GM21390 (cell line): ENCODE measurements around the gene MAPK1IP1L.
"Not testable (repeated sequence)": the region's sequence is repeated elsewhere in the genome, so short reads cannot be mapped to it uniquely, and the experiment has no call there.

Experiments
- ATAC-seq: cut with Tn5 transposase; IDR thresholded peaks from one replicate; pipeline ENCODE4 v1.9.1; 2021; ENCODE audit not compliant: unreplicated experiment

Gene MAPK1IP1L

GRCh38 chr14:55053500-55053899 lies 2.1 kb downstream of the MAPK1IP1L start:
- no peak for ATAC-seq

DNA sequence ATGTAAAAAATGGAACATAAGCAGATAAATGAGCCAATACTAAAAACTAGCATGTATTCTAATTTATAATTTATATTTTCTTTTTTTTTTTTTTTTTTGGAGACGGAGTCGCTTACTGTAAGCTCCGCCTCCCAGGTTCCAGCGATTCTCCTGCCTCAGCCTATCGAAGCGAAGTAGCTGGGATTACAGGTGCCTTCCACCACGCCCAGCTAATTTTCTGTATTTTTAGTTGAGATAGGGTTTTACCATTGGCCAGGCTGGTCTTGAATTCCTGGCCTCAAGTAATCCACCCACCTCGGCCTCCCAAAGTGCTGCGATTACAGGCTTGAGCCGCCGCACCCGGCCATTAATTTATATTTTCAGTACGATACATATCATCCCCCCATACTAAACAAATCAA lies 2.7 kb downstream of the MAPK1IP1L start:
- ATAC-seq: no peak

GRCh38 chr14:55057919-55058318 lies 6.5 kb downstream of the MAPK1IP1L start:
- no peak for ATAC-seq

GRCh38 chr14:55059333-55059732 lies 7.9 kb downstream of the MAPK1IP1L start:
- ATAC-seq: no peak

DNA sequence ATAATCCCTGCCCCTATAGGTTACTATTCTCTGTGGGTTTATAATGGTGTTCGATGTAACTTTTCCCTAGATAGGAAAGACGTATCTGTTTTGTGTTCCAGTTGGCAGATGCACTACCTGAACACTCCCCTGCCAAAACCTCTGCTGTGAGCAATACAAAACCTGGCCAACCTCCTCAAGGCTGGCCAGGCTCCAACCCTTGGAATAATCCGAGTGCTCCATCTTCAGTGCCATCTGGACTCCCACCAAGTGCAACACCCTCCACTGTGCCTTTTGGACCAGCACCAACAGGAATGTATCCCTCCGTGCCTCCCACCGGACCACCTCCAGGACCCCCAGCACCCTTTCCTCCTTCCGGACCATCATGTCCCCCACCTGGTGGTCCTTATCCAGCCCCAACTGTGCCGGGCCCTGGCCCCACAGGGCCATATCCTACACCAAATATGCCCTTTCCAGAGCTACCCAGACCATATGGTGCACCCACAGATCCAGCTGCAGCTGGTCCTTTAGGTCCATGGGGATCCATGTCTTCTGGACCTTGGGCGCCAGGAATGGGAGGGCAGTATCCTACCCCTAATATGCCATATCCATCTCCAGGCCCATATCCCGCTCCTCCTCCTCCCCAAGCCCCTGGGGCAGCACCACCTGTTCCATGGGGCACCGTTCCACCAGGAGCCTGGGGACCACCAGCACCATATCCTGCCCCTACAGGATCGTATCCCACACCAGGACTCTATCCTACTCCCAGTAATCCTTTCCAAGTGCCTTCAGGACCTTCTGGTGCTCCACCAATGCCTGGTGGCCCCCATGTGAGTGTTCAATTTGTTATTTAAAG lies 11.3 kb downstream of the MAPK1IP1L start:
- ATAC-seq: no peak

GRCh38 chr14:55064896-55065295 lies 13.4 kb downstream of the MAPK1IP1L start:
- not testable (repeated sequence) for ATAC-seq

DNA sequence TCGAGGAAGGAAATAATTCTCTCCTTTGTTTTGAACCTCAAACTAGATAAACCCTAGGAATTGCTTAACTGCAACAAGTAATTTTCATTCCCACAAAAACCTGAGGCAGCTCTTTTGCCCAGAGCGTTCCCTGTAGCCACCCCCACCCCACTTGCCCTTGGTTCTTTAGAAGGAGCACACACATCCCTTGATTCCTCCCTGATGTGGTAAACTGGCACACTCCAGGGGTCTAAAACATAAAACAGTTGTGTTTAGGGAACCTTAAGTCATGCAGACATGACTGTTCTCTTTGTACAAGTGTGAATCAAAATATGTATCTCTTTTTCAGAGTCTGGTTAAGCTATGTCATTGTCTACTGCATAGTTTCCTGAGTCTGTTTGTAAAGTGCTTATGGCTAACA lies 14.0 kb downstream of the MAPK1IP1L start:
- ATAC-seq: no peak

- peak; percentile 39 for ATAC-seq
Observed at GRCh38 chr14:55066223-55066622, 14.8 kb downstream of the MAPK1IP1L start.

GRCh38 chr14:55070981-55071411 lies 19.5 kb downstream of the MAPK1IP1L start:
- ATAC-seq: no peak

DNA sequence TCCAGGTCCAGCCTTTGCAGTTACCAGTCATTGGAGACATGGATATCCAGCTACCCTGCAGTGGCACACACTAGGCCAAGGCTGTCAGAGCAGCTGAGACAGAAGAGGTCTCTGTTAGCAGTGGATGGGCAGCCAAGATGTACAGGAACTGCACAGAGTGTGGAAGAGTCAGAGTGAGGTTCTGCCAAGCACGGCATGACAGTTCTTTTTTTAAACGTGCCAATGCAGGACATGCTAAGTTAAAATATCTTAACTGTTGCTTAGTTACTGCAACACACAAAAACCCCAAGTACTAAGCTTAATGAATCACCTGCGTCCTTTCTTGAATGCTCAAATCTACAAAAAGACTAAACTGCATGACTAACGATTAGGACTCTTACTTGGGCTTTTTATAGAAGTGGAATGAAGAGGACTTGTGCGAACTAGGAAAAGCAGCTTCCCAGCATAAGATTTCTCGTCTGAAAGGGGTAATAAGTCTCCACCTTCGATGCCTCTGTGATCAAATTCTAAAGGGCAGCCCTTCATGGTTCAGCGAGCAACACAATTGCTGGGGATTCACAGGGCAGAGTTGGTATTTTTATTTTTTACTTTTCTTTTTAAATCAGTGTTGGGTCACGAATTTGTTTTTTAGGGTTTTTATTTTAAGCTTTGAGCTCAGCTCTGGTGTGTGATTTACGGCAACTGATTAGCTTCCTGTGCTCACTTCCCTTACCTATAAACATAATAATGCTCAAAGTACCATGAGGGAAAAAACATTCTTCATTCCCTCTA lies 20.6 kb downstream of the MAPK1IP1L start:
- ATAC-seq: peak; percentile 32

GRCh38 chr14:55073856-55074255 lies 22.4 kb downstream of the MAPK1IP1L start:
- ATAC-seq: no peak

DNA sequence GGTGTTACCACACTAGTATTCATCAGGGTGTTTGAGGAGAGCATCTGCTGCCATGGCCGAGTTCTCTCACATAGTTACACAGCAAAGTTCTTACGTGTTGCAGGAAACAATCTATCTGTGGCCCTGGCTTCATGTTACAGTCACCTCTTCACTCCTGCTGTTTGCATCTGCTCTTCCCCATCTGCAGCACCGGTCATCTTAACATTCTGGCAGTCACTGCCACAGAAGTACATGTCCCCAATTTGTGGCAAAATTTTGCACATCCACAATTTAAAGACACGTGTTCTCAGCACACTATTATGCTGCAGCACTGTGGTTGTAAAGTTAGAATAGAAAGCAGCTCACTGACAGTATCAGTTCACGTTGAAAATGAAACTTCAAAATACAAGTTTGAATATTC lies 23.2 kb downstream of the MAPK1IP1L start:
- peak; percentile 53 for ATAC-seq

- ATAC-seq: no peak
Observed at GRCh38 chr14:55075628-55076175, 24.3 kb downstream of the MAPK1IP1L start.

DNA sequence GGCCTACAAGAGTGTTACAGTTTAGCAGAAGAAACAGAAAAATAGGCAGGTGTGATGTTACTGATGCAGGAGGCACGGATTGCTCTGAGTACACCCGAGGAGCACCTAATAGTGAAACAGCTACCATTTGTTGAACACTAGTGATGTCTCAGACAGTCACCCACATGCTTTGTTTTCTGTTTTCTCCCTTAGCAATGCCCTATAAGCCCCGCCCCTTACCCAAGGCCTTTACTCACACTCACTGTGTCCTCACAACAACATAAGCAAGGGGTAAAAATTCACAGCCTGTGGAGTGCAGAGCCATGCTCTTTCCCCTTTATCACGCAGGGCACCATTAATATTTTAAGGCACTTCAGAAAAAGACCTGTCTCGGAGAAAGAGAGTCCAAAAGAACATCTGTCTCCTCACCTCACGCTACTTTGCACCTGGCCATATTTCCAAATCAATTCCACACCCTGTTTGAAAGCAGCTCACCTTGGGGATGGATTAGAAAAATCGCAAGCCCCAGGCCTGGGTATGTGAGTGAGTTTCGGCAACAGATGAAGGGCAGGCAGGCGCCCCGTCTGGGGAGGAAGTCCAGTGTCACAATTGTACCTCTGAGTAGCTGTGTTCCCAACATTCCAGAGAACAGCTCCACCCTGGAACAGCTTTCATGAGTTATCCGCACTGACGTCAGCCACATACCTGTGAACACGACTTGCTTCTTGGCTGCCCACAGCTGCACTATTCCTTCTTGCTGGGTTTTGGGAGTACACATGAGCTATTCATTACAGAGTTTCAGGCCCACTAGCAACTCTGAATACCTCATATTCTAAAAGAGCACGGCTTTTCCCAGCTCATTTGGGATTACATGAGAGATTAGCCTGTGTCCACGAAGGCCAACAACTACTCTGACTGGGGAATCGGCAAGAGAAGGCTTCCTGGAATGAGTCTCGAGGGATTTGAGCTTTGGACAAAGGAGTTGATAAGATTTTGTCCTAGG lies 26.0 kb downstream of the MAPK1IP1L start:
- ATAC-seq: peak; percentile 34

DNA sequence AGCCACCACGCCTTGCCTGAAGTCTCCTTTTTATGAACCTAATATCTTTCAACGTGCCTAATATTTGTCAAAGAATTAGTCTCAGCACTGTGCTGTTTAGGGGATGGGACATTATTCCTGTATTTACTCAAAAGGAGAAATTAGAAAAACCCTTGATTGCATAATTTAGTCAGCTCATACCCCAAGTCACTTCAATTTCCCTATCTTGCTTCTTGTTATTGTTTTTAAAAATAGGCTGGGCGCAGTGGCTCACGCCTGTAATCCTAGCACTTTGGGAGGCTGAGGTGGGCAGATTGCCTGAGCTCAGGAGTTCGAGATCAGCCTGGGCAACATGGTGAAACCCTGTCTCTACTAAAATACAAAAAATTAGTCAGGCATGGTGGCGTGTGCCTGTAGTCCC lies 28.5 kb downstream of the MAPK1IP1L start:
- not testable (repeated sequence) for ATAC-seq

- no peak for ATAC-seq
Observed at GRCh38 chr14:55084401-55085059, 33.1 kb downstream of the MAPK1IP1L start.

- ATAC-seq: no peak
Observed at GRCh38 chr14:55085060-55085660, 33.7 kb downstream of the MAPK1IP1L start.

DNA sequence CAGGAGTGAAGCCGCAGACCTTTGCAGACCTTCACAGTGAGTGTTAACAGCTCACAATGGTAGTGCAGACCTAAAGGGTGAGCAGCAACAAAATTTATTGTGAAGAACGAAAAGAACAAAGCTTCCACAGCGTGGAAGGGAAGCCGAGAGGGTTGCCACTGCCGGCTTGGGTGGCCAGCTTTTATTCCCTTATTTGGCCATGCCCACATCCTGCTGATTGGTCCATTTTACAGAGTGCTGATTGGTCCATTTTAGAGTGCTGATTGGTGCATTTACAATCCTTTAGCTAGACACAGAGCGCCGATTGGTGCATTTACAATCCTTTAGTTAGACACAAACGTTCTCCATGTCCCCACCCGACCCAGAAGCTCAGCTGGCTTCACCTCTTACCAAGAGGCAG lies 35.5 kb downstream of the MAPK1IP1L start:
- no peak for ATAC-seq

DNA sequence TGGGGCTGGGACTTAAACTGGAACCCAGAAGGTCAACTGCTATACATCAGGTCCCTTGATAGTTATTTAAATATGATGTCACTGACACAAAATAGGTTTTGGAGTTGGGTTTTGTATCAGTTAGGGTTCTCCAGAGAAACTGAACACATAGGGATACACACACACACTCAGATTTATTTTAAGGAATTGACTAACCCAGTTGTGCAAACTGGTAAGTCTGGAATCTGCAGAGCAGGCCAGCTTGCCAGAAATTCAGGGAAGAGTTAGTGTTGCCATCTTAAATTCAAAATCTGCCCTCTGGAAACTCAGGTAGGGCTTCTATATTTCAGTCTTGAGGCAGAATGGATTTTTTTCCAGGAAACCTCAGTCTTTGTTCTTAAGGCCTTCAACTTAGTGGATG lies 36.9 kb downstream of the MAPK1IP1L start:
- ATAC-seq: no peak

DNA sequence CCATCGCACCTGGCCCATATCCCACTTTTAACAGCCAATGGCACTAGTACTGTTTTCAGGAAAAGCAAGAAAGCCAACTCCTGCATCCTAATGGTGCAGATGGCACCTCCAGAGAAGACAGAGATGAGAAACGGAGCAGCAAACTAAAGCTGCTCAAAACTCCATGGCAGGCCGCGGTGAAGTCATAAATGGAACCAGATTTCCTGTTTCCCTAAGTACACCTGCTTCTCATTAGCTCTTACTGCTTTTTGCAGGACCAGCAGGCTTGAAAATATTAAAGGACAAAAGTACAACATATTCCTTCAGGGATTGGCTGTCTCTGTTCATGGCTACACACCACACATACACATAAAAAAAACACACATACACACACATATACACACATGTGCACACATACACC lies 40.9 kb downstream of the MAPK1IP1L start:
- no peak for ATAC-seq
